Stimulated activated CD4-positive, alpha-beta T cell treated with anti-CD3 and anti-CD28 coated beads, Interleukin-4, amount 100 ng/mL, for 24 hours (primary cell): ENCODE measurements around the gene SLC7A5.
"Not testable (repeated sequence)": the region's sequence is repeated elsewhere in the genome, so short reads cannot be mapped to it uniquely, and the experiment has no call there.

Experiments
- DNase-seq: peaks from one replicate; pipeline ENCODE4 v3.0.0-alpha.2; 2020

SLC7A5 gene

GRCh38 chr16:87887931-87888330, 18.6 kb upstream of the SLC7A5 start:
- DNase-seq, result not testable (repeated sequence)

DNA sequence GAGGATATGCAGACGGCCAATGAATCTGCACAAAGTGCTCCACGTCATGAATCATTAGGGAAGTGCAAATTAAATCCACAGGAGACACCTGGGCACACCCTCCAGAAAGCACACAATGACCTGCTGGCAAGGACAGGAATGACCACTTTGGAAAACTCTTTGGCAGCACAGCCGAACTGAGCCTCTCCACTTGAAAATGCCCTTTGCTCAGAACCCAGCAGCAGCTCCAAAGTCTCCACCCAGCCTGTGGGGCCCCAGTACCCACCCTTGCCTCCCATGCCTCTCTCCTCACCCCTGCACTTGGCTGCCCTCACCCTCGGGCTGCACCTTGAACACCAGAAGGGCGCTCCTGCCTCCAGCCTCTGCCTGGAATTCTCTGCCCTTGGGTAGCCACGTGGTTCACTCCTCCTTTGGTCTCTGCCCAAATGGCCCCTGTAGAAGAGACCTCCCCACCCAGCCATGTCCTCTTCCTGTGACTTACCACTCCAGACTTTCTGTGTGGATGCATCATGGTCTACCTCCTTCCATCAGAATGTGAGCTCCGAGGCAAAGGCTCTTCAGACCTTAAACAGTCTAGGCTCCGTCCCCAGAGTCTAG, 16.2 kb upstream of the SLC7A5 start:
- not testable (repeated sequence) for DNase-seq

- no peak for DNase-seq
Measured at GRCh38 chr16:87882436-87883019, 13.2 kb upstream of the SLC7A5 start.

GRCh38 chr16:87881324-87882200, 12.3 kb upstream of the SLC7A5 start:
- no peak for DNase-seq

GRCh38 chr16:87880117-87880696, 10.9 kb upstream of the SLC7A5 start:
- DNase-seq, result no peak

DNA sequence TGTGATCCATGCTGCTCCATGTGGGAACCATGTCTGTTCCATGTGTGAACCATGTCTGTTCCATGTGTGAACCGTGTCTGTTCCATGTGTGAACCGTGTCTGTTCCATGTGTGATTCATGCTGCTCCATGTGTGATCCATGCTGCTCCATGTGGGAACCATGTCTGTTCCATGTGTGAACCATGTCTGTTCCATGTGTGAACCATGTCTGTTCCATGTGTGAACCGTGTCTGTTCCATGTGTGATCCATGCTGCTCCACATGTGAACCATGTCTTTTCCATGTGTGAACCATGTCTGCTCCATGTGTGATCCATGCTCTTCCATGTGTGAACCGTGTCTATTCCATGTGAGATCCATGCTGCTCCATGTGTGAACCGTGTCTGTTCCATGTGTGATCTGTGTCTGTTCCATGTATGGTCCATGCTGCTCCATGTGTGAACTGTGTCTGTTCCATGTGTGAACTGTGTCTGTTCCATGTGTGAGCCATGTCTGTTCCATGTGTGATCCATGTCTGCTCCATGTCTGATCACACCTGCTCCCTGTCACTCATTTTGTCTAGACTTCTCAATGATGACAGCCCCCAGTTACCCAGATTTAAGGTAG, 10.2 kb upstream of the SLC7A5 start:
- not testable (repeated sequence) for DNase-seq

- DNase-seq, result no peak
Measured at GRCh38 chr16:87878704-87879103, 9.4 kb upstream of the SLC7A5 start.

GRCh38 chr16:87877942-87878507, 8.7 kb upstream of the SLC7A5 start:
- DNase-seq, result peak; percentile 49

- peak; percentile 88 for DNase-seq
Measured at GRCh38 chr16:87874639-87875427, 5.5 kb upstream of the SLC7A5 start.

DNA sequence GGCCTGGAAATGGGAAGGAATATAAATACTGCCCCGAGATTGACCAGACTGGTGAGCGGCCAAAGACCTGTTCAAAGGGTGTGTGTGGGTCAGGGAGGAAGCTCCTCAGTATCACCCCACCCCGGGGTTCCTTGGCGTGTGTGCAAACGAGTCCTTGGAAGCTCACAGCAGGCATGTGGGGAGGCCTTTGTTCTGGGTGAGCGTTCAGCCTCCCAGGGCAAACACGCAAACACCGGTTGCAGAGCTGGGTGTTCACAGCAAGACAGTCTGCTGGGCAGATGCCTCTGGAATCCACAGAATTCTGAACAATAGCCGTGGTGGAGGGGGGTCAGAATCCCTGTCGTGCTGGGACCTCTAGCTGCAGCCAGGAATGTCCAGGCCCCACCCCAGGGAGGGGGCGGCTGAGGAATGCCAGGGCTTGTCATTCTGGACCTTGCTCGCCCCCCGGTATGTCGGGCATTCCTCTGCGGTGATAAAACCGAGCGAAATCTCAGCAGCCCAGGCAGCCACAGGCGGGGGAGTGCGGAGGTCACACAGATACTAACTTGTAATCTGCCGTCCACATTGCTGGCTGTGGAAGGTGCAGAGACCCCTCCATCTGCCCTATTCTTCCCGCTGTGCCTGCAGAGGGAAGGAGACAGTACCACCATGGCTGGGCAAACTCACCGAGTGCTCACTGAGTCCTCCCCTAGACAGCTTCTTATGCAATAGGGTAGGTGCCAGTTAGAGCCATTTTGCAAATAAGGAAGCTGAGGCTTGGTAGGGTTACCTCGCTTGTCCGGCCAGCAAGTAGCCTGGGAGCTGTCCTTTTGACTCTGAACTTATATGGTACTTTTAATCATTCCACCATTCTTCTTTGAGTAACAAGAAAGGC, 1.3 kb upstream of the SLC7A5 start:
- not testable (repeated sequence) for DNase-seq

DNA sequence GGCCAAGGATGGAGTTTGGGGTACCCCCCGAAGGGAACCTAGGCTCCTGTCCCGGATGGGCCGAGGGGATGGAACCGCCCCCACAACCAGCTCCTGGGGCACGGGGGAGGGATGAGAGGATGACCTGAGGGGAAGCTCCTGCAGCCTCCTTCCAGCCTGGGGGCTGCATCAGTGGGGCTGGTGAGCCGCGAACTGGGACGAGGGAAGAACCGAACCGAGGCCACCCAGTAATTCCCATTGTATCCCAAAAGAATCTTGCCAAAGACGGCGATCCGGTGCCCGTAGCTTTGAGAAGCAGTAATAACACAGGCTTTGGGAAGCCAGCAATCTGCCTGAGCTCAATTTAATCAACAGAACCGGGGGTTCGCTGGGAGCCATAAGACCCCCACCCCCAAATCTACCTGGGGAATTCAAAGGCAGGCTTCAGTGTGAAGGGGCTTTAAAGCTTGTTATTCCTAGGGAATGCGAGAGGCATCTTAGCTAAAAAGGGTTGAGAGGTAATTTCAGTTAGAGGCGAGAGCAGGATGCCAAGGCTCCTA, 641 bp upstream of the SLC7A5 start:
- not testable (repeated sequence) for DNase-seq

GRCh38 chr16:87868254-87869029, 865 bp downstream of the SLC7A5 start:
- DNase-seq, result peak; percentile 85

GRCh38 chr16:87865902-87866555, 3.3 kb downstream of the SLC7A5 start:
- peak; percentile 63 for DNase-seq

DNA sequence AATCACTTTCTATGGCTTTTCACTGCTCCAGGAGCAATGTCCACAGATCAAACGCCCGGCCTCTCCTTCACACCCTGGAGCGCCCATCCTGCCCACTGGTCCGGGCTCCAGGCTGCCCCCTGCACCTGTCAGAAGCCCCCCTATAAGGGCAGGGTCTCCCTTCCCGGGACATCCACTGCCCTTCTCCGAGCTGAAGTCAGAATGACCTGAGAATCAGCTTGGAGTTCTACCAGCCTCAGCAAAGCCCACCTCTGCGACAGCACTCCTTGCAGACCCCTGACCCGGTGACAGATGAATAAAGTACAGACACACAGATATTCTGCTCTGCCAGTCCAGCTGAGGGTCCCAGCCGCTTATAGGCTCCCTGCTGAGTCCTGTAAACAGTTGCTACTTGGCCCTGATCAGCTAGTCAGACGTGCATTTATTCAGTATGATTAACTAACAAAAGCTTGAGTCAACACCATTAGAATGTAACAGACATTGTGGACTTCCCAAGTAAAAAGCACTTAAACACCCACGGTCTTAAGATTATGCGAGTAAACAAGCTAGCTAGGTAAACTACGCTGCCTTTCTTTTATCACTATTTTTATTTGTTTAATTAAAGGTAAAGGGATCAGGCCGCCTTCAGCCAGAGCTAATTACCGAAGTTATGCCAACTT, 4.8 kb downstream of the SLC7A5 start:
- DNase-seq, result no peak

GRCh38 chr16:87863327-87863635, 6.0 kb downstream of the SLC7A5 start:
- DNase-seq, result not testable (repeated sequence)

- DNase-seq, result not testable (repeated sequence)
Measured at GRCh38 chr16:87862597-87863326, 6.5 kb downstream of the SLC7A5 start.

GRCh38 chr16:87861300-87862099, 7.8 kb downstream of the SLC7A5 start:
- not testable (repeated sequence) for DNase-seq
